Limb (tissue), 2 donors: ENCODE data around the gene TMEM131.

Source experiments
- DNase-seq, 2 donors: peaks; one replicate each; pipeline ENCODE4 v3.0.0-alpha.2; 2016; ENCODE audit errors: extremely low spot score in 2 of 2

TMEM131 gene

DNA sequence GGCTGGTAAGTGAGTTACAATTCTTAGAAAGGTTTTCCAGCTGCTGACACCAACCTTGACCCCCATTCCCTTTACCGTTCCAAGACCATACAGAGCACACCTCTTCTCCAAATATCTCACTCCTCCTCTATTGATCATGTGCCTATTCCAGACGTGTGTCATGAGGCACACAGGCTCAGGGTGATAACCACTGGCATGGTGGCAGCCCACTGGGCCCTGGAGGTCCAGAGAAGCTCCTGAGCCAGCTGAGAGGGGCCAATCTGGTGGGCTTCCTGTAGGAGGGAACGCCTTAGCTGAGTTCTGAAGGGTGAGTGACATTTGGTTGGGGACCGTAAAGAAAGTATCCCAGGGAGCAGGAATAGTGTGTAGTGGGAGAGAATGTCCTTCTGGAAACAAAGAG lies 254.1 kb downstream of the TMEM131 start:
- DNase-seq = no peak

GRCh38 chr2:97741251-97741650 lies 254.5 kb downstream of the TMEM131 start:
- no peak for DNase-seq

DNA sequence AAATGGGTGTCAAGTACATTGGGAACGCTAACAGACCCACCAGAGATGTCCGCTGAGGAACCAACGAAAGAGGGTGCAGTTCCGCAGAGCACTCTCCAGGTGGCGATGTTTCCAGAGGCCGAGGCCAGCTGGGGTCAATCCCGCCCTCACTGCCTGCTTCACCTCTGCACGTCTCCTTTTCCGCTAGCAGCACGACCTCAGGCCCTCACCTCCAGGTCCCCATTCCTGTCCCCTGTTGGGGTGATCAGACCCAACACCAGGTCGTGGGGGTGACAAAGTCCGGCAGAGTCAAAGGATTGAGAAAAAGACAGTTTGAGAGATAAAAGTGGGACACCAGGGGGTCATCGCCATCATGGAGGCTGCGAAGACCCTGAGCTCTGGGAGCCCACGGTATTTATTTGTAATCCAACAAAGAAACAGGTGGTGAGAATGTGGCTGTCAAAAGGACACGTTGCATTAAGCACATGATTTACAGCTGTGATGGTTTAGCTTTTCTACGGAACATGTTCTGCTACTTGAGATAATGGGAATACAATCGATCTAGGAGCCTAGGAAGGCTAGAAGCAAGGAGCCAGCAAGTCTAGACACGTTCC lies 255.1 kb downstream of the TMEM131 start:
- DNase-seq = no peak

DNA sequence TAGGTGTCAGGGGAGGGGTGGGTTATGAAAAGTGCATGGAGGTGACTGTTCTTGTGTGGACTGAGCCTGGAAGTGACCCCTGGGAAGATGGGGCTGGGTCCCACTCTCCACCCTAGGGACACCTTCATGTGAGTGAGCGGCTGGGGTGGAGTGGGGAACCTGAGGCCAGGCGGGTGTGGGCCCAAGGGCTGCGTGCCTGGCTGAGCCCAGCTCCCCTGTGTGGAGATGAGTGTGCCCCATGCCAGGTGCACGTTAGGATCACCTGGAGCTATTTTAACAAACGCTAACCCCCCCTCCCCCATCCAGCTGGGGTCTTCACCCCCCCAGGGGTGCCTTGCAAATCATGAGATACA lies 255.9 kb downstream of the TMEM131 start:
- no peak for DNase-seq

GRCh38 chr2:97739020-97739892 lies 256.5 kb downstream of the TMEM131 start:
- DNase-seq = no peak

DNA sequence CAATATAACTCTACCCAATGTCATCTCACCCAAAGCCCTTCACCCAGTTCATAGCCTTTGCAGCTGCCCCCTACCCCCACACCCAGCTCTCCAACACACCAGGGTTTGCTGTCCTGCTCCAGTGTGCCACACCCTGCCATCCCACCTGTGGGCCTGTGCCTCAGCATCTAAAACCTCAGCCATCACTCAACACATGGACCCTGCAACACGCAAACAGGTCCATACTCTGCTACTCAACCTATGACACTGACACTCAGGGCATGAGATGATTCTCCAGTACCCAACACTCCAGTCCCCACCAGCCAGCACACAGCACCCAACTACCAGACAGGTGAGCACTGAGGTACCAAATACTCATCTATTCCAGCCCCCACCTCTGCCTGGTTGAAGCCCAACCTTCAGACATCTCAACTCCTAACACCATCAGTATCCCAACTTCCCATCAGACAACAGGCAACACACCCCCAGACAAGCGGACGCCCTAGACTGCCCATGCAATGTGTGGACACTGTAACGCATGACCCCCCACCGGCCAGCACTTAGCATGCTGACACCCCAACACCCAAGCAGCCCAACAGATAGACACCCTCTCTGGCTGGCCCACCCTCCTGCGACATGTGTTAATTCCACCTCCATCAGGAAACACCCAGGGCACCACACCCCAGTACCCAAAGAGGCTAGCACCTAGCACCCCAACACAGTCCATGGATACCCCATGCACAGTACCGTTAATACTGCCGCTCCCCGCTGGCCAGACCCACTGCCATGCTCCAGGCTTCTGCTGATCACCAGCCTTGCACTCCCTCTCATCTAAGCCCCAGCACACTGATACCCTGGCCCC lies 257.3 kb downstream of the TMEM131 start:
- no peak for DNase-seq

- no peak for DNase-seq
Observed at GRCh38 chr2:97737421-97738178, 258.1 kb downstream of the TMEM131 start.

DNA sequence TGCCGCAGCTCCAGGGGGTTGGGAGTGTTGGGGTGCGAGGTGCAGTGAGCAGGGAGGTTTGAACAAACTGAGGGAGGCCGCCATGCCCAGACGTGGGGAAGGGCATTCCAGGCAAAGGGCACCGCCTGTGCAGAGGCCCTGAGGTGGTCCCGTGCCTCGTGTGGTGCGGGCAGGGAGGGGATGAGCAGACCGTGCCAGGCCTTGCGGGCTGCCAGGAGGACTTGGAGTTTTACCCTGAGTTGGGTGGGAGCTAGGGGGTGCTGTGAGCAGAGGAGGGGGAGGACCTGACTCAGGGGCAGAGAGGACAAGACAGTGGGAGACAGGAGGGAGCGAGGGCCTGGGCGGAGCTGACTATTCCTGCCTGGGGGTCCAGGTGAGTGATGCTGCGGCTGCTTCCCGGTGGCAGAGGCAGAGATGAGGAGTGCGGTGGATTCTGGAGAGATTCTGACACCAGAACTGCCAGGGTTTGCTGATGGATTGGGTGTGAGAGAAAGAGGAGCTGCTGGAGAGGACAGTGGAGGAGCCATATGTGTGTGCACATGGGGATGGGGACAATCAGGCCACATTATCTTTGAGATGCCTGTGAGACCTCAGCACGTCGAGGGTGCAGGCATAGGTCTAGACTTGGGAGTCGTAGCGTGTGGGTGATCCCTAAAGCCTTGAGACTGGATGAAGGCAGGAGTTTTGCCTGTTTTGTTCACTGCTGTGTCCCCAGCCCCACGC lies 259.0 kb downstream of the TMEM131 start:
- no peak for DNase-seq

DNA sequence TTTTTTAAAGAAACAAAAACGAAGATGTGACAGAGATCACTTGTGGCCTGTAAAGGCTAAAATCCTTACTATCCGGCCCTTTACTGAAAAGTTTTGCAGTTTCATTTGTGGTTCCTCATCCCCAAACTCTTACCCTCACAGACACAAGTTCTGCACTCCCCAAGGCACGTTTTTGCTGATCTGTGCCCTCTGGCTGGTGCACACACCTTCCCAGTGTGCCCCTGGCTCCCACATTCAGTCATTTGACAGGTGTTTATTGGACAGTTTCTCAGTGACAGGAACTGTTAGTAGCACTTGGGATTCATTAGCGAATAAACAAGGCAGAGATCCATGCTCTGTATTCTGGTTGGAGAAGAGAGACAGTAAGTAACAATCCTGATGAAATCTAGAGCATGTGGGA lies 259.6 kb downstream of the TMEM131 start:
- DNase-seq = no peak

DNA sequence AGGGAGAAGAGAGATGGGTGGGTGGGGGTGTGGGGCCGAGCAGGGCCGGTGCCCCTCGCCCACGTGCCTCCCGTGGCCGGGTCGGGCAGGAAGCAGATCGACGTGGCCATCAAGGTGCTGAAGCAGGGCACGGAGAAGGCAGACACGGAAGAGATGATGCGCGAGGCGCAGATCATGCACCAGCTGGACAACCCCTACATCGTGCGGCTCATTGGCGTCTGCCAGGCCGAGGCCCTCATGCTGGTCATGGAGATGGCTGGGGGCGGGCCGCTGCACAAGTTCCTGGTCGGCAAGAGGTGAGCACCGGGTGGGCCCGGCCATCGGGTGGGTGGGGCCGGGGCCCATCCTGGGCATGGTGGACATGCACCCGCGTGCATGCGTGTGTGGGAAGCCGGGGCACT lies 260.6 kb downstream of the TMEM131 start:
- DNase-seq = no peak

- DNase-seq = no peak
Observed at GRCh38 chr2:97734061-97735051, 261.4 kb downstream of the TMEM131 start.

- DNase-seq = no peak
Observed at GRCh38 chr2:97733341-97734035, 262.3 kb downstream of the TMEM131 start.

DNA sequence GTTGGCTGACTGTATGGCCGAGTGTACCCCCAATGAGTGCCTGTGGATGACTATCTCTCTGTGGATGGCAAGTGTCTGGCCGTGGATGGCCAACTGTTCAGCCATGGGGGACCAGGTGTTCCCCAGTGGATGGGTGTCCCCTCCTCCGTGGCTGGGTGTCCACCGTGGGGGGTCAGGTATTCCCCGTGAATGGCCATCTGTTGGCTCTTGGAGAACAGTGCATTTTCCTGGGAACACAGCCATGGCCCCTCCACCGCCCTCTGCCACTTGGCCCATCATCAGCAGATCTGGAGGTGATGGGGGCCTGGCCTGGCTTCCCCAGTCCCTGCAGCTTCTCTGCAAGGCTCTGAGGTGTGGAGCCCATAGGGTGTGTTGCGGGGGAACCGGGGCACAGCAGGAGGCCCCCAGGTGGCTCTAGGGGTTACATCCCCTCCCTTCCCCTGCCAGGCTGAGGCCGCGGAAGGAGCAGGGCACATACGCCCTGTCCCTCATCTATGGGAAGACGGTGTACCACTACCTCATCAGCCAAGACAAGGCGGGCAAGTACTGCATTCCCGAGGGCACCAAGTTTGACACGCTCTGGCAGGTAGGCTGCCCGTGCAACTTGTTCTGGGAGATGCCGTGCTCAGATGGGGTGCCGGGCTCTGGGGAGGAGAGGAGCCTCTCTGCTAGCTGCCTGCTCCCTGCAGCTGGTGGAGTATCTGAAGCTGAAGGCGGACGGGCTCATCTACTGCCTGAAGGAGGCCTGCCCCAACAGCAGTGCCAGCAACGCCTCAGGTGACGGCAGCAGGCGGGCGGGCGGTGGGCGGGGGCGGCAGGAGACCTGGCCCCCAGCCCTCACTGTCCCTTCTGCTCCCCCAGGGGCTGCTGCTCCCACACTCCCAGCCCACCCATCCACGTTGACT lies 263.1 kb downstream of the TMEM131 start:
- DNase-seq = no peak

GRCh38 chr2:97731274-97732020 lies 264.3 kb downstream of the TMEM131 start:
- DNase-seq = no peak

- no peak for DNase-seq
Observed at GRCh38 chr2:97730245-97730644, 265.5 kb downstream of the TMEM131 start.

DNA sequence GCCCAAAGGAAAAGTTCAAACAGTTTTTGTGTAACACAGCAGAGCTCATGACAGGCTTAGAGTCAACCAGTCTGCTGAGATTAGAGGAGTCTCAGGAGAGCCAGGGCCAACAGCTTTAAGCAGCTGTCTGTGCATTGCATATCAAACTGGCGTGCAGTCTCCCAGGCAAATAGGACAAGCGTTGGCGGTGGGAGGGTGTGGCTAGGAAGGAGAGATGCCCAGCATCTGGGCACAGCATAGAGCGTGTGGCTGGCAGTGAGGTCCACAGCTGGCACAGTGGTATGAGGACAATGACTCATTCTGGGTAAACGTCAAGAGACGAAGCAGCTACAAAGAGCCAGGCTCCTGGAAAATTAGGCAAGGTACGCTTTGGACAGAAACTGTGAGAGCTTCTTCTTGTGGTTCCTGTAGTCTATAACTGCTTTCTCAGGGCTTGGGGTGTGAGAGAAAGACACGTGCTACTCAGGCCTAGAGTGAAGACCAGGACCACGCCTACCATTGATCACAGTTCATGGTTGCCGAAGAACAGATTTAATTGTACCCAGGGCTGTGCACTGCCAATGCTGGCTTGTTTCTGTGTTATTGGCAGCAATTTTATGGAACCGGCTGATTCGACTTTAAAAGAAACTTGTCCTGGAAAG lies 267.5 kb downstream of the TMEM131 start:
- peak; percentile 51 to 79 for DNase-seq

DNA sequence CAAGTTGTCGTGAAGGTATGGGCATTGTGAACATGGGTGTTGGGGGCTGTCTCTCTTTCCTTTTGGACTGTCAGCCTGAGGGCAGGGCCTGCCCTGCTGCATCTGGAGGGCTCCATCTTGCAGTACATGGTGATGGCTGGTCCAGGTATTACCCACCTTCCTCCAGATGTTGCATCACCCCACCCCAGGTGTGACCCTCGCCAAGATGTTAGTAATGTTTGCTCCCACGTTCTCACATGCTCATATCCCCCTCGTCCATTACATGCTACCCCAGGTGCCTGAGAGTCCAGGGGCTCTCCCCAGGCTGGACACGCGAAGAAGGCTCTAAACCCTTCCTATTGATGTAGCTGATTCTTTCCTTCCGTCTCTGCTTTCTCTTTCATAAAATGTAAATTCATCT lies 268.5 kb downstream of the TMEM131 start:
- no peak for DNase-seq
